Parathyroid adenoma (tissue), 2 donors: ENCODE measurements around the gene LTBP2.

Experiments
- H2AFZ ChIP-seq: fragments of 300-600 bp; sonication (generic); one replicate; pipeline ENCODE4 v1.7.0; 2017; ENCODE audit warnings: antibody characterized with exemption, mild to moderate bottlenecking
- H3K27ac ChIP-seq: fragments of 300-600 bp; sonication (generic); one replicate; pipeline ENCODE4 v1.7.0; 2017
- H3K27me3 ChIP-seq: fragments of 300-600 bp; sonication (generic); one replicate; pipeline ENCODE4 v1.7.0; 2017; ENCODE audit warnings: low read length; ENCODE audit not compliant: control insufficient read depth, insufficient read depth
- H3K36me3 ChIP-seq: fragments of 300-600 bp; sonication (generic); one replicate; pipeline ENCODE4 v1.7.0; 2017; ENCODE audit warnings: low read length; ENCODE audit not compliant: control insufficient read depth, insufficient read depth
- H3K4me1 ChIP-seq: fragments of 300-600 bp; sonication (generic); one replicate; pipeline ENCODE4 v1.7.0; 2017; ENCODE audit warnings: control low read depth
- H3K4me2 ChIP-seq: fragments of 300-600 bp; sonication (generic); one replicate; pipeline ENCODE4 v1.7.0; 2017; ENCODE audit warnings: low read length
- H3K4me3 ChIP-seq: fragments of 300-600 bp; sonication (generic); one replicate; pipeline ENCODE4 v1.7.0; 2017; ENCODE audit warnings: low read depth, low read length
- H3K79me2 ChIP-seq: fragments of 300-600 bp; sonication (generic); one replicate; pipeline ENCODE4 v1.7.0; 2017; ENCODE audit warnings: control low read depth
- H3K9ac ChIP-seq: fragments of 300-600 bp; sonication (generic); one replicate; pipeline ENCODE4 v1.7.0; 2017; ENCODE audit warnings: mild to moderate bottlenecking
- H3K9me3 ChIP-seq: fragments of 300-600 bp; sonication (generic); one replicate; pipeline ENCODE4 v1.7.0; 2017; ENCODE audit warnings: low read length; ENCODE audit not compliant: control insufficient read depth
- TF ChIP-seq, protein P1 (sequence below): fragments of 300-600 bp; sonication (generic); IDR thresholded peaks from one replicate; pipeline ENCODE4 v1.7.0; 2017; ENCODE audit warnings: antibody characterized with exemption, mild to moderate bottlenecking
- donor health status: primary hyperparathyroidism.

The LTBP2 gene

GRCh38 chr14:74616996-74617700 is 5.1 kb upstream of the LTBP2 start:
- Histone ChIP-seq H3K27ac (no peak overlapping the region), H3K4me2 (no peak overlapping the region), H3K27me3 (no peaks in the 10 kb centered on the region), H2AFZ (no peak overlapping the region), H3K4me3 (no peak overlapping the region), H3K9ac (no peak overlapping the region), H3K79me2 (no peaks in the 10 kb centered on the region), H3K4me1 (no peaks in the 10 kb centered on the region), H3K9me3 (no peaks in the 10 kb centered on the region), H3K36me3 (no peaks in the 10 kb centered on the region)
- TF ChIP-seq, protein P1, sequence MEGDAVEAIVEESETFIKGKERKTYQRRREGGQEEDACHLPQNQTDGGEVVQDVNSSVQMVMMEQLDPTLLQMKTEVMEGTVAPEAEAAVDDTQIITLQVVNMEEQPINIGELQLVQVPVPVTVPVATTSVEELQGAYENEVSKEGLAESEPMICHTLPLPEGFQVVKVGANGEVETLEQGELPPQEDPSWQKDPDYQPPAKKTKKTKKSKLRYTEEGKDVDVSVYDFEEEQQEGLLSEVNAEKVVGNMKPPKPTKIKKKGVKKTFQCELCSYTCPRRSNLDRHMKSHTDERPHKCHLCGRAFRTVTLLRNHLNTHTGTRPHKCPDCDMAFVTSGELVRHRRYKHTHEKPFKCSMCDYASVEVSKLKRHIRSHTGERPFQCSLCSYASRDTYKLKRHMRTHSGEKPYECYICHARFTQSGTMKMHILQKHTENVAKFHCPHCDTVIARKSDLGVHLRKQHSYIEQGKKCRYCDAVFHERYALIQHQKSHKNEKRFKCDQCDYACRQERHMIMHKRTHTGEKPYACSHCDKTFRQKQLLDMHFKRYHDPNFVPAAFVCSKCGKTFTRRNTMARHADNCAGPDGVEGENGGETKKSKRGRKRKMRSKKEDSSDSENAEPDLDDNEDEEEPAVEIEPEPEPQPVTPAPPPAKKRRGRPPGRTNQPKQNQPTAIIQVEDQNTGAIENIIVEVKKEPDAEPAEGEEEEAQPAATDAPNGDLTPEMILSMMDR = no peak

DNA sequence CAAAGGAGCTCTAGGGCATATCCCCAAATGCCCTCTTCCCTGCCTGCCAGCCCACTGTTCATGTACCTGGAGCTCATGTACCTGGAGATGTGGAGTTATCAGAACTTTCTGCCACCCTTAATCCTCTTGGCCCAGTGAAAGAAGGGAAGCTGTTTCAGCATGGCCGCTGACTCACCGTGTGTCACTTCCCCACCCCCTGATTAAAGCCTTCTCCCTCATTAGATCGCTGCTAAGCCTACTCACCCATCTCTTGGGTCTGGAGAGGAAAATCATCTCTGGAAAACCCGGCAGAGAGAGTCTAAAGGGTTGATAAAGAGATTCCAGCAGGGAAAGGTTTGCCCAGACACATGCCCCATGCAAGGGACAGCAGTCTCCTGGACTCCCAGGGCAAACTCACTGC is 4.5 kb upstream of the LTBP2 start:
- Histone ChIP-seq H3K4me2 (no peak overlapping the region), H3K27me3 (no peaks in the 10 kb centered on the region), H2AFZ (no peak overlapping the region), H3K36me3 (no peaks in the 10 kb centered on the region), H3K9ac (no peak overlapping the region), H3K79me2 (no peaks in the 10 kb centered on the region), H3K9me3 (no peaks in the 10 kb centered on the region), H3K4me1 (no peaks in the 10 kb centered on the region), H3K4me3 (no peak overlapping the region), H3K27ac (no peak overlapping the region)
- TF ChIP-seq, protein P1 = no peak

GRCh38 chr14:74615735-74616134 is 3.7 kb upstream of the LTBP2 start:
- Histone ChIP-seq H3K4me2 (no peak overlapping the region), H3K27me3 (peaks cover 5% of the 10 kb centered on the region), H3K4me1 (no peaks in the 10 kb centered on the region), H3K79me2 (no peaks in the 10 kb centered on the region), H3K4me3 (no peak overlapping the region), H2AFZ (no peak overlapping the region), H3K9me3 (no peaks in the 10 kb centered on the region), H3K9ac (no peak overlapping the region), H3K36me3 (no peaks in the 10 kb centered on the region), H3K27ac (no peak overlapping the region)
- TF ChIP-seq, protein P1 = no peak

GRCh38 chr14:74614508-74615495 is 2.8 kb upstream of the LTBP2 start:
- peaks cover 5% of the 10 kb centered on the region for H3K27me3 ChIP-seq
- TF ChIP-seq, protein P1 = no peak
- no peak overlapping the region for H2AFZ ChIP-seq
- no peaks in the 10 kb centered on the region for H3K9me3 ChIP-seq
- H3K4me3 ChIP-seq = no peak overlapping the region
- H3K9ac ChIP-seq = no peak overlapping the region
- no peak overlapping the region for H3K27ac ChIP-seq
- no peaks in the 10 kb centered on the region for H3K79me2 ChIP-seq
- no peak overlapping the region for H3K4me2 ChIP-seq
- no peaks in the 10 kb centered on the region for H3K4me1 ChIP-seq
- H3K36me3 ChIP-seq = no peaks in the 10 kb centered on the region
